Central memory CD4-positive, alpha-beta T cell (primary cell): Measurements from ENCODE around the gene PAPPA.

Experiments
- DNase-seq: peaks from one replicate; pipeline ENCODE4 v3.0.0; 2022

Gene PAPPA

DNA sequence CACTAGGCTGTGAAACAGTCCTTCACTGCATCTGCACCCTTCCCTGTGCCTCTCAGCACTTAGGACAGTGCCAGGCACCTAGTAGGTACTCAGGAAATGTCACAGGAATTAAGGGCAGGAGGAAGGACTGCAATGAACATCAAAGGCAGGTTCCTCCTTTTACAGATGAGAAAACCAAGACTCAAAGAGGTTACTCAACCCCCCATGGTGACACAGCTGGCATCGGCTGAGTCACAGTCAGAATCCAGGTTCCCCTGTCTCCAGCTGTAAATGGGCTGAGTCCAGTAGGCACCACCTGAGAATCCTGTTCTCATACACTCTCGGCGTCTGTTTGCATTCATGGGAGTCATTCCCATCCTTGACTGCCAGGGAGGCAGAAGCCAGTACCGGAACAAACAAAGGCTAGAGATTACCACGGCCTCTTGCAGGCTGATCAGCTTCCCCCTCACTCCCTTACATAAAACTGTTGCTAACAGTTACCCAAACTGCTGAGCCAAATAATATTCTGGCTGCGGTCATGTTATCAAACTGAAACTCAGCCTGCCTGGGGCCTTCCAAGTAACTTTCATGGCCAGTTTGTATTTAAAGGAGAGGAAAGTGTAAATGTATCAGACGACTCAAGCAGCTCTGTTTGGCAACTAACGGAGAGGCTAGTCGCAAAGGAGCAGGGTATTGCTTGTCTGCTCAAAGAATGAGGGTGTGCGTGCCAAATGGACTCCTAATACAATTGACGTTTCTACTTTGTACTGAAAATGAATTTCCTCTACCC is 201.7 kb downstream of the PAPPA start:
- DNase-seq: no peak

DNA sequence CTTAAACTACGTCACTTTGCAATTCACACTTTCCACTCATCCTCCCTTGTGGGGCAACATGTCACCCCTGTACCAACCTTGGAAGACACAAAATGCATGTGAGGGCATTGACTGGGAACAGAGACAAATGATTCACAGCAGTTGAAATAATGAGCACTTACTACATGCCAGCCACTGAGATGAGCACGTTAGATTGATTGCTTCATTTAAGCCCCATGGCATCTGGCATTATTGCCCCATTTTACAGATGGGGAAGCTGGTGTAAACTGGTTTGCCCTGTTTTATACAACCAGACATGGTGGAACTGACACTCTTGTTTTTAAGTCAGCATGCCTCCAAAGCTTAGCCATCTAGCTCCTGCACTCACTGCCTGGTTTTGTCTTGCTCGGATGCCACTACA is 204.7 kb downstream of the PAPPA start:
- no peak for DNase-seq

DNA sequence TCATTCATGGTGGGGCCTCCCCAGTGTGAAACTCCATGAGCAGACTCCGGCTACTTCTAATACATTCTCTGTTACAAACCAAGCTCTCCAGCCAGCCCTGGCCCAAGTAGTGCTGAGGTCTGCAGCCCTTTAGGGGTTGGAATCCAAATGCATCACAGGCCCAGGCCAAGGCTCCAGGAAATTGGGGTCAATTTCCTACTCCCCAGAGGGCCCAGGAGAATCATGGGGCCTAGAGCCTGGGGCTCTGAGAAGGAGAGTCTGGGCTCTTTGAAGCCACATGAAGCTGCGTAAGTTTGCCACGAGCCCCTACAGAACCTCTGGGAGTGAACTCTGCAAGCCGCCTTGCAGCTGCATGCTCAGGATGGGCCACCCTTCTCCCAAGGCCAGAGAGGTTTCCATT is 206.4 kb downstream of the PAPPA start:
- DNase-seq: no peak

DNA sequence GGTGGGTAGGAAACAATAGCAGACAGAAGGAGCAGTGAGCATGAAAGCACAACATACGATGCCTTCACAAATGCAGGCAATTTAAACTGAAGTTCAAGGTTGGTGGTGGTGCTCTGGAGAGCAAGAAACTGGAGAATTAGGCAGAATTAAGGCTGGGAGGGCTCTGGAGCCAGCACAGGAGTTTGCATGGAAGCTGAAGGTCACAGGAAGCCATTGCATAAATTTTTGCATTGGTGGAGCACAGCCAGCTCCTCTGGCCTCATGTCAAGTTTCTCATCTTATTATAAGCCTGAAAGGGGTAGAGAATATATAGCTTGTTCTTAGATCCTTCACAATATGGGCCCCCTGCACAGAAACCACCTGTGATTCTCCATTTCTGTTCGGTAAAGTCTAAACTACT is 207.4 kb downstream of the PAPPA start:
- no peak for DNase-seq

DNA sequence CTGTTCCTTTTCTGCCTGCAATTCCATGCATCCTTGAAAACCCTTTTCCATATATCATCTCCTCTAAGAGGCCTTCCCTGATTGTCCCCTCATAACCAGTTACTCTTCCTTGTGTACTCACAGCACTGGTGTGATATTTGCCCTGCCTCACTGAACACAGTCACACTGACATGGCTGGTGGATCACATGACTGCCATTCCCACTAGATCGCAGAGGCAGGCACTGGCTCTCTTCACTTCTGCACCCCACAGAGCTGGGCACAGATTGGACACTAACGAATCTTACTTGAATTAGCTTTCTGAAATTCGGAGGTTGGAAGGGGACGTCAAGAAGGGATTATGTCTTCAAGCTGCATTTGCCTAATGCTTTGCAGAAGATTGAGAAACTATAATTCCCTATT is 208.0 kb downstream of the PAPPA start:
- DNase-seq: no peak

DNA sequence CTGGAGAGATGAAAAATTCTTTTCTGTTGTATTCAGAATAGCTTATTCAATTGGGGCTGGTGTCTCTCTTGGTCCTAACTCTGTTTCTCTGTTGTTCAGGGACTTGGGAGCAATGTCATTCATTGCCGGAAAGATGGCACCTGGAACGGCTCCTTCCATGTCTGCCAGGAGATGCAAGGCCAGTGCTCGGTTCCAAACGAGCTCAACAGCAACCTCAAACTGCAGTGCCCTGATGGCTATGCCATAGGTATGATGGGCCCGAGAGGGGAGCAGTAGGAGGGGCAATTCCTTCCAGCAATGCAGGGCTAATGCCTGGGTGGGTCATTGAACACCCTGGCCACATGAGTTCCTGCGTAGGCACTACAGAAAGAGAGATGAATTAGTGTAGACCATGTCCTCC is 208.9 kb downstream of the PAPPA start:
- DNase-seq: no peak

DNA sequence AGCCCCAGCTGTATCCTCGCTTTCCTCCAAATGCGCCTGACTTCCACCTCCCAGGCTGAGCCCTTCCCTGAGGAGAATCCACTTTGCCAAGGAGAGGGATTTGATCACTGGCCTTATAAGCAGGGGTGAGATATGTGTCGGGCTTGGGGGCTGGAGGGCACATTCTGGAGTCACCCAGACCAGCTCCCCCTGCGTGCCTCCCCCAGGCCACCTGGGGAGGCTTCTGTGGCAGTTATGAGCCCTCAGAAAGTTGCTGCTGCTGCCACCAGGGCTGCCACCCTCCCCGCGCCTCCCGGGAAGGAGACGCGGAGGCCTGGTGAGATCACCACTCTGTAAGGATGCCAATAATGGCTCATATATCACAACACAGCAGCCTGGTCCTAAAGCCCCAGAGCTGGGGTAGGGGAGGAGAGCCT is 211.5 kb downstream of the PAPPA start:
- DNase-seq: no peak

DNA sequence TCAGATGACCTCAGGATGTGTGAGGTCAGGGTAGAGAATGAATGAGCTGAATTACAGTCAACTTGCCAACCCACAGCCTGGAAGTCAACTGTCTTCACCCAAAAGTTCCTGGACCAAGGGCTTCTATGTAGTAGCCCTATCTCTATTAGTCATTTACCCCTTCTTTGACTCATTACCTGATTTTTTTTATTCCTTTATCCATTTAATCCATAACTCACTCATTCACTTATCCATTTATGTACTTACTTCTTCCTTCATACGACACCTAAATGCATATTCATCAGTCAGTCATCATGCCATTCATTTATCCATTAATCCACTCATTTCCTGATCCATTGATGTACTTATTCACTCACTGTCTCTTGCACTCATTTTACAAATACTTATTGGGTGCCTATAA is 212.7 kb downstream of the PAPPA start:
- DNase-seq: no peak

DNA sequence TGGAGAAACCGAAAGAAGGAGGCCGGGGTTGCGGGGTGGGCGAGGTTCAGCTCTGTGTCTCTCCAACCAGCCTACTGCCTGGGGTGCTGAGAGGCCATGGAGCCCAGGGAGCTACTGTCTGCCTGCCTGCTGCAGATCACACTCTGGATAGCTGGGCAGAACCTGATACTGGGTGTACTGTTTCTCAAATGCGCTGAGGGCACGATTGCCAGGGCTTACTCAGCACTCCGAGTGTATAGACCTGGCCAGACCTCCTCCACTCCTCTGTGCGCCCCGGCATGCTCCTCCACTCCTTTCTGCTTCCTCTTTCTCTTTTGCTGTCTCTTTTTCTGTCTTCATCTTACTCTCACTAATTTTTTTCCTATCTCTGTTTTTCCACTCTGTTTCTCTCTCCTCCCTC is 215.1 kb downstream of the PAPPA start:
- no peak for DNase-seq

DNA sequence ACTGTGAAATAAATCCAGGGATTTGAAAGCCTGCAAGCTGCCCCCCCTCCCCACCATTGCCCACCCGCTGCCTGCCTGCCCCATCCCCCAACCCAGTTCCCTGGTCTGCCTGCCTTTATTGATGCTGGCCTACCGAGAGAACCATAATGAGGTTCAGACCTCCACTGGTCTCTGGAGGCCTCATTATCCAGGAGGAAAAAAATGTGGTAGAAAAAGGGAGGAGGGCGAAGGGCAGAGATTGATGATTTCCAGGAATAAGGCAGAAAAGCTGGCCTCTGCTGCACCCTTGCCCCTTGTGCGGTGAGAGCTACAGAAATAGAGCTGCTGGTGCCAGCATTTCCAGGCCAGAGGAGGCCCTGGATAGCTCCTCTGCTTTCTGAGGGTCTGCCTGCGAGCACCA is 216.1 kb downstream of the PAPPA start:
- no peak for DNase-seq

DNA sequence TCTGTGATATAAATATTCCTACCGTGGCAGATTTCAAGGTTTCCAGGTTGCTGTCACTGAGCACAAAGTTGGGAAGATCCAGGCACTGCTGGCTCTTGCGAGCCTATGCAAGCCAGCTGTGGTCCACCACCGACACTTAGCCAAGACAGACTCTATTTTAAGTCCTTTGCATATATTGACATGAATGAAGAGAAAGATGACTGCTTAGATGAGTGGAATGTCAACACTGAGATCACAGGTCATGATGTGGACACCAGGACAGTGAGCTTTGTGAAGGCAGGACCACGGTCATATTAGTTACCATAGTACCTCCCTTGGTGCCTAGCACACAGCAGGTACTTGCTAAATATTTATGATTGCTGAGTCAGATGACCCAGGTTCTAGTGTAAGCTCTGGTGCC is 217.0 kb downstream of the PAPPA start:
- no peak for DNase-seq

DNA sequence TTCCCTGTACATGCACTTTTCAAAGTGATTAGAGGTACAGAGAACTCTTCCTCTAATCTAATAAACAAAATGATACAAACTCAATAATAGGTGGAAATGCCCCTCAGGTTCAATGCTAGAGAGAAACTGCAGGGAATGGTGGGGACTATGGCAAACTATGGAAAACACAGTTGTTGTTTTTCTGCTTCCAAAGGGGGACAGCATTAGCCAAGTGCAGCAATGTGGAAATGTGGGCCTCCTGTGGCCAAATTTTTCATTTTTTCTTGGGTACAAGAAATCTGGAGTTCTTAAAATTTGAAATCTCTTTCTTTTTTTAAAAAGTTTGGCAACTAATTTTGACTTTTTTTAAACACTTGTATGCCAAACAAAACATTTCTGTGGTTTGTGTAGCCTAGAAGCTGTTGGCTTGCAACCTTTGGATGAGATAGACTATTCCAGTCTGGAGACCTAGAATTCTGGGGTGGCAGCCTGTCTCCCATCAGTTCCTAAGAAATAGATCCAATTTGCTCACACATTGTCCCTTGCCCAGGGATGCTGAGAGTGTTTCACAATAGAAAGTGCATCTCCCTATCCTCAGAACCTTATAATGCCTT is 218.6 kb downstream of the PAPPA start:
- DNase-seq: no peak

DNA sequence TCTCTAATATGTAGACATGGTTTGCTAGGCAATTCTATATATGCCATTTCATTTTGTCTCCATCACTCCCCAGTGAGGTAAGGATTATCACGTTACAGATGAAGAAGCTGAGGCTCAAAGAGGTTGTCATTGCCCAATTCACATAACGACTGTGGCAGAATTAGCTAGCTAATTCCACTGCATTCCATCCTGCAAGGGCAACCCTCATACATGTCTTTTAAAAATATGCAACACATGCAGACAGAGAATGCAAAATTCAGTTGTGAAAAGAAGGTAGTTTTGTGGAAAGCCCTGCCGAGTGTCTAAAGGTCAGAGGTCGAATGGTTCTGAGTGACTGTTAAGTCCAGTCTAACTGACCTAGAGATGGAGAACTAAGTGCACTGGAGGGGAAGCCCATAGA is 219.2 kb downstream of the PAPPA start:
- no peak for DNase-seq

DNA sequence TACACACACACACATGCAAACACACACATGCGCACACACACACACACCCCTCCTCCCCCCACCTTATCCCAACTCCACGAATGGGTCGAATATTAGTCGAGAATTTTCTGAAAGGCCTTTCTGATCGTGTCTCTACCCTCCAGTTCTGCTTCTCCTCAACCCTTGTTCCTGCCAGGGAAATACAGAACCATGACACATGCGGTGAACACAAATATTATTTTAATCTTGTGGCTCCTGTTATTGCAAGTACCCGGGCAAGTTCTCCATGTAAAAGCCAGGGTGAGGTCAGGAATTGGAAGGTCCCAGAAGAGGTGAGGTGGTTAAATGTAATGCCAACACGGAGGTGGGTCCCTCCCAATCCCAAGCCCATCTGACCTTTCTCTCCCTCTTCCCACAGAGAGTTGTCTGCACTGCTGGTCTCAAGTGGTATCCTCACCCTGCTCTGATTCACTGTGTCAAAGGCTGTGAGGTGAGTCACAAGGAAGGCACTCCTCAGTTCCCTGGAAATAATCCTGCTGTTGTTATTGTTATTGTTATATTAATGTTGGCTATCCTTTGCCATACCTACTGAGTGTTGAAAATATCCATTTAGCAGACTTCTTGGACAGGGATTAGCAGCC is 223.7 kb downstream of the PAPPA start:
- no peak for DNase-seq

DNA sequence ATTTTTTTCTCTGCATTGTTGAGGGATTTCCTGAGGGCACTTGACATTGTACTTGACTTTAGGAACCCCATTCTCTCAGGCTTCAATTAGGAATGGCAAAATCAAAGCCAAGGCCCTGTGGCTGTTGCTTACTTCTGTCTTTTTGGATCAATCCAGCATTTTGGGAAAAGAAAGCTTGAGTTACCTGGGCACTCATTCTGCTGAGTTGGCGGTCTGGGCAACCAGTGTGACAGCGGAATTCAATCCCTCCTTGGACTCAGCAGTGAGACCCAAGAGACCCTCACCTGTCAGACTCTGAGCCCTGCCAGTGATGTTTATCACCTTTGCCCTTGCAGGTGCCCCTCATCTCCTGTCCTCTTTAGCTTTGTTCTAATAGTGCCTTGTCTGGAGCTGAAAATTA is 225.3 kb downstream of the PAPPA start:
- DNase-seq: no peak

DNA sequence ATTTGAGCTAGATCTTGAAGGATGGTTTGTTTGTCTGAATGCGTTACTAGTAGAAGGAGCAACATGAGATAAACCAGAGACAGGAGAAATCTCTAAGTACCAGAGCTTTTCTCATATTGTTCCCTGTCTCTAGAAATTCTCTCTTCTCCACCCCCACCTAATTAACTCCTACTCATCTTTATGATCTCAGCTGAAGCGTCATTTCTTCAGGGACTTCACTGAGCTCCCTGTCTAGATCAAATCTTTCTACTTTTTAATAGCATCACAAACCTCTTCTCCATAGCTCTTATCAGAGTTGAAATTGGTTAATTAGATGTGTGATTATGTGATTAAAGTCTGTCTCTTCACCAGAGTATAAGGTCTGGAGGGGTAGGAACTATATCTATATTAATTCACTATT is 226.2 kb downstream of the PAPPA start:
- no peak for DNase-seq

DNA sequence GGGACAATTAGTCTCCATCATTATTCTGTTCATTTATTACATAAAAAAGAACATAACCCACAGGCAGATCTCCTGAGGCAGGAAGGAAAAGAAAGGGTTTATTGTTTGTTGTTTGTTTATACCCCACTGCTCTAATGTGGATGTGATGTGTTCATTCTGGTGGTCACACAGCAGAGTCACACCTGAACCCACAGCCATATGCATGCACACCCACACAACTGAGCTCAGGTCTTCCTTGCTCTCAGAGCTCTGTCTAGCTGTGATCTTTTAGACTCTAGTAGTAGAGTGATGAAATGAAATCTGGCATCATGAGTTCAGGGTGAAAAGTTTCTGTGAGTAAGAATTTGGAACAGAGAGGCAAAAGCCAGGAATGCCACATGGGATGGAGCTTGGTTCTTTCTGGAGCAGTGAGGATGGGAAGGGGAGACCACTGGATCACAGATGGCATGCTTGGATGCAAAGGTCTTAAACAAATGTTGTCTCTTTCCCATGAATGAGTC is 227.0 kb downstream of the PAPPA start:
- DNase-seq: no peak

DNA sequence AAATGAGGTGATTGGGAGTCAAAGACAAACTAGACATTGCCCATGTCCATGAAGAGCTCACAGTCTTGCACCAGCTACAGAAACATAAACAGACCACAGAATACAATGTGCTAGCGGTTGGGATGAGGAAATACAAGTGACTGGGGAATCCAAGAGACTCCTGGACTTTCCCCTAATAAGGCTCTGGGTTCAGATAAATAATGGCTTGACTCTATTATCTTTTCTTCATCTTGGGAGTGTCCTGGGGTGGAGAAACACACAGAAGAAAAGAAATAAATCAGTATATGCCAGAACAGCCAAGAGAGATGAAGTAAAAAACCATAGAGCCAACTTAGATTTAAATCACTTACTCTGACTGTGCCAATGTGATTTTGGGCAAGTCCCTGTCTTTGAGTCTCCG is 227.8 kb downstream of the PAPPA start:
- DNase-seq: no peak

DNA sequence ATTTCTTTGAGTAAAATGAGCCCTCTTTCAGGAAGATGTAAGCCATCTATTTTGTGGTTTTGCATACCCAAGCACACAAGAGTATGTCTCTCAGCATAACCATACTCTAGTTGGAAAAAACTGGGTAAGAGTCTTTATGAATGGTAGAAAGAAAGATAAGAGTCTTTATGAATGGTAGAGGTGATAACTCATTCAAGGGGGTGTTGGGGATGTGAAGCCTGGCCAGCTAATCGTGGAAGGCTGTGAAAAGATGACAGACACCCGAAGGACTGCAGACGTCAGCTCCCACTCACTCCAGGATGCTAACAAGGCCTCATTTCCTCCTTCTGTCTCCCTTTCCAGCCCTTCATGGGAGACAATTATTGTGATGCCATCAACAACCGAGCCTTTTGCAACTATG is 228.5 kb downstream of the PAPPA start:
- no peak for DNase-seq

DNA sequence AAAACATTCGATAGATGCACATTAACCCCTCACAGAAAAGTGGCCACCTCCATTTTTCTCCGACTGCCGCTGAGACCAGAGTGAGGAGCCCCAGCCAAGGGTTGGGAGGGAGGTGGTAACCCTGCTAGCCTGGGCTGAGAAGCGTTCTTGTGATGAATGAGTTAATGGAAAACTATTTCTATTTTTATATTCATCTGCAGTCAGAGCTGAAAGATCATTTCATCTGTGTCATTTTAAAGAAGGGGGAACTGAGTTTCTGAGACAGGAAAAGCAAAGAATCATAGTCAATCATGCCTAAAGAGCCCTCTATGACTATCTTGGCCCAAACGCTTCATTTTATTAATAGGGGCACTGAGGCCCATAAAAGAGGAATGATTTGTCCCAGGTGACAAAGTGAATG is 229.5 kb downstream of the PAPPA start:
- no peak for DNase-seq

DNA sequence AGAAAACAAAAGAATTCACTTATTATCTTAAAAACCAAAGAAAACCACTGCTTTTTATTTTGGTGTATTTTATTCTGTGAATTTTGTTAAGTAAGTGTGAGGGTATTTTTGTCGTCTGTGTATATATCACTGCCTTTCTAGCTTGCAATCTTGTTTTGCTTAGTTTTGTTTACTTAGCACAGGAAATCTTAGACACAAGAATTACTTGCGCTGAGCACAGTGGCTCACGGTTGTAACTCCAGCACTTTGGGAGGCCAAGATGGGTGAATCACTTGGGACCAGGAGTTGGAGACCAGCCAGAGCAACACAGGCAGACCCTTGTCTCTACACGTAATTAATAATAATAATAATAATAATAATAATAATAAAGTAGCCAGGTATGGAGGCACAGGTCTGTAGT is 230.3 kb downstream of the PAPPA start:
- DNase-seq: no peak

DNA sequence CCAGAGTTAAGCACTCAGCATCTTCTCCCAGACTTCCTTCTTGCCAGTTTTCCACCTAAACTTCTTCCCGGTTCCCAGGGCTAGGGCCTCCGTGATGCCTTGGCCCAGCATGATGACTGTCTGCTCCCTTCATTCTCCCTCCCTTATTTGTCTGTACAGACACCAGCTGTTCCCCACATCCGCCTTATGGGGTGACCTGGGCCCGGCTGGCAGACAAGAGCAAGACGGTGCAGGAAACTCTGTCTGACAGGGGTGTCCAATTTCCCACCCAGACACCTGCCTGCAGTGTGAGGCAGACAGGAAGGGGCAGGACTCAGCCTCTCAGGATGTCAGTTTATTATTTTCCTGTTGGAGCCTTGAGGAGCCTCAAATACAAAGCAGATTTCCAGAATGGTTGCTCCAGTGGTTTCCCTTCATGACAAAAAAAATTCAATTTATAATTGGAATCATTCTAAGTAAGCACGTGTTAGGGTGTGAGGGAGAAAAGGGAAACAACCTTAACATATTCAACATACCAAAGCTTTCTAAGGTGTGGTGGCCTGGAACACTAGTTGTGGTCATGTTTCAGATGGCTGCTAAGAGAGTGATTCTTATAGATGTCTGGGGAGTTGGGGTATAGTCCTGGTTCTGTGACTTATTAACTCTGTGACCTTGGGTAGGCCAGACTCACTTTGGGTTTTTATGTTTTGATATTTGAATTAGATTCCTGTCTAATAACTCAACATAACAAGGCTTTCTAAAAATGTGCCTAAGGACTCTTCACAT is 234.5 kb downstream of the PAPPA start:
- DNase-seq: no peak

DNA sequence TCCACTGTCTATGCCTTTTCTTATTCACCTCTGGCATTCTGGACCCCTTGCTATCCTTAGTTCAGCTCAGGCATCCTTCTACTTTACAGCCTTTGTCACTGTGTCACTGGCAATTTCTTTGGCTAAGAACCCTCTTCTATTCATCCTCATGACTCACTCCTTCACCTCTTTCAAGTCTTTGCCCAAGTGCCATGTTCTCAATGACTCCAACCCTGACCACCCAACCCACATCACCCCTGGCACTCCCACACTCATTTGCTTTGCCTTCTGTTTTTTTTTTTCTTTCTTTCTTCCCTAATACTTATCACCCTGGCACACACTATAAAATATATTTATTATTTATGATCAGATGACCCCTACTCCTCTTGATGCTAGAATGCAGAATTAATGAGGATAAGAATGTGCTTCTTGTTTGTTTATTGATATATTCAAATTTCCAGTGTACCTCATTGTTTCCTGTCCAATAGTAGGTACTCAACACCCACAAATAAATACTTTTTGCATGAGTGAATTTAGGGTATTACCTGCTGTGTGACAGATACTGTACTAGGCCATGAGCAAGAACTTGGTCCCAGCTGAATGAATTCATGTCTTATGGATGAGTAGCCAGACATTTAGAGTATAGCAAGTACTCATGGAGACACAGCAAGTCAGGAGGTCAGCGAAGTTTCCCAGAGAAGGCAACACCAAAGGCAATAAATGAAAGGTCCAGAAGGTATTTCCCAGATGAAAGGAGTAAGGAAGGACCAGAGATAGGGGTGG is 236.1 kb downstream of the PAPPA start:
- no peak for DNase-seq
